Endothelial cell (in vitro differentiated cells): ENCODE measurements around the gene GSG1L. TPM values are rescaled to one million over a fixed set of nuclear protein-coding genes. Genes with fewer than 3 reads are reported as not detected.

Source experiments
- DNase-seq: peaks from one replicate; pipeline ENCODE4 v3.0.0; 2021; ENCODE audit warnings: low spot score
- H3K27ac Mint-ChIP-seq: one replicate; pipeline ENCODE4 v1.8.0; 2021; ENCODE audit warnings: mixed read lengths, inconsistent platforms; ENCODE audit not compliant: unreplicated experiment
- H3K27me3 Mint-ChIP-seq: one replicate; pipeline ENCODE4 v1.8.0; 2021; ENCODE audit warnings: mild to moderate bottlenecking, moderate library complexity, mixed read lengths, inconsistent platforms; ENCODE audit not compliant: unreplicated experiment
- H3K36me3 Mint-ChIP-seq: one replicate; pipeline ENCODE4 v1.8.0; 2021; ENCODE audit warnings: mild to moderate bottlenecking, low read depth, mixed read lengths, inconsistent platforms; ENCODE audit not compliant: unreplicated experiment
- H3K4me1 Mint-ChIP-seq: one replicate; pipeline ENCODE4 v1.8.0; 2021; ENCODE audit warnings: mild to moderate bottlenecking, mixed read lengths, inconsistent platforms; ENCODE audit not compliant: unreplicated experiment
- H3K4me3 Mint-ChIP-seq: one replicate; pipeline ENCODE4 v1.8.0; 2021; ENCODE audit warnings: mild to moderate bottlenecking, mixed read lengths, inconsistent platforms; ENCODE audit not compliant: unreplicated experiment
- H3K9me3 Mint-ChIP-seq: one replicate; pipeline ENCODE4 v1.8.0; 2021; ENCODE audit warnings: mixed read lengths, inconsistent platforms; ENCODE audit not compliant: unreplicated experiment
- CTCF ChIP-seq: fragments of 200-600 bp; sonication (generic); IDR thresholded peaks from one replicate; pipeline ENCODE4 v1.5.0; 2021; ENCODE audit warnings: antibody characterized with exemption; ENCODE audit not compliant: unreplicated experiment
- total RNA-seq: library from RNA; stranded (reverse); fragmentation: NEBNext Ultra II Directional; extraction: Animal tissue kit (Norgen Biotek cat#: 25700); gene quantifications from one replicate; pipeline ENCODE4 v1.2.1, GENCODE V29; 2021; ENCODE audit not compliant: unreplicated experiment

GSG1L gene
- total RNA-seq, 1 donor from 2014 or later: 0.38 TPM

DNA sequence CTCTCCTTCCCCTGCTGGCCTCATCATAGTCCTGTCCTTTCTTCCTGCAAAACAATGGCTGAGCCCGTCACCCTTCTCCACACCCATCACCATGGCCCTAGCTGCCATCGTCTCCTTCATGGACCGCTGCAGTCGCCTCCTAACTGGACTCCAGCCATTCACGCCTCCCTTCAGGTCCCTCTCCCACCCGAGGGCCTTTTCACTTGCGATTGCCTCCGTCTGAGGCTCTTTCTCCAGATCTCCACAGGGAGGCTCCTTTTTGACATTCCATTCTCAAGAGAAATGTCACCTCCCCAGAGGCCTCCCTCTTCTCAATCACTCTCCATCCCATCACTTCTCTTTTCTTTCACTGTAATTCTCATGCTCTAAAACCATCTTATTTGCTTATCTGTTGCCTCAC lies 23.5 kb downstream of the GSG1L start:
- Mint-ChIP-seq H3K4me3 (no peak overlapping the region), H3K9me3 (no peaks in the 10 kb centered on the region), H3K27ac (no peak overlapping the region), H3K36me3 (no peaks in the 10 kb centered on the region), H3K4me1 (peaks cover 2% of the 10 kb centered on the region), H3K27me3 (no peaks in the 10 kb centered on the region)
- no peak for TF ChIP-seq CTCF
- no peak for DNase-seq

GRCh38 chr16:28039493-28039892 lies 24.0 kb downstream of the GSG1L start:
- Mint-ChIP-seq H3K27ac (no peak overlapping the region), H3K36me3 (no peaks in the 10 kb centered on the region), H3K4me1 (peaks cover 2% of the 10 kb centered on the region), H3K27me3 (no peaks in the 10 kb centered on the region), H3K4me3 (no peak overlapping the region), H3K9me3 (no peaks in the 10 kb centered on the region)
- DNase-seq: no peak
- TF ChIP-seq CTCF: no peak

- Mint-ChIP-seq H3K27ac (no peak overlapping the region), H3K9me3 (no peaks in the 10 kb centered on the region), H3K27me3 (no peaks in the 10 kb centered on the region), H3K36me3 (no peaks in the 10 kb centered on the region), H3K4me3 (no peak overlapping the region), H3K4me1 (peaks cover 2% of the 10 kb centered on the region)
- DNase-seq: no peak
- TF ChIP-seq CTCF: no peak
These were observed 25.1 kb downstream of the GSG1L start for GRCh38 chr16:28038409-28038808.

DNA sequence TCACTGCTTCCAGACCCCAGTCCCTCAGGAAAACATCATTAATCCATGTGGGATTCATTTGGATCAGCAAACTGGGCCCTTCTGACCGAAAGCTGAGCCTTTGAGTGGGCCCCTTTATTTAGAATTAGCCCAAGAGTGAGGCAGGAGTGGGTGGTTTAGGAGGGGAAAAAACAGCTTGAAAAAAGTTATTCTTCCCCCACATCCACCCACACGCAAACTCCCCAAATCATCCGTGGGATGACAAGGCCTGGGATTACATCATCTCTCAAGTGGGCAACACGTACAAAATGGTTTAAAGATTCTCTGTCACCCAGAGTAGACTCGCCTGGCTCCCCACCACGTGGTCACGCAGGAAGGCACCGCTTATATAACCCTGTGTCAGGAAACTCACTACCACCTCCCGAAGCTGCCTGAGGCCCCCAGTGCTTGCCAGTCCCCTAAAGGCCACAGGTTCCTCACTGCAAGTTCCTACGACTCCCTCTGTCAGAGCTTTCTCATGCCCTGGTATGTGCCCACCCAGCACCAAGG lies 27.6 kb downstream of the GSG1L start:
- Mint-ChIP-seq H3K27ac (no peak overlapping the region), H3K4me1 (no peaks in the 10 kb centered on the region), H3K27me3 (no peaks in the 10 kb centered on the region), H3K36me3 (no peaks in the 10 kb centered on the region), H3K4me3 (no peak overlapping the region), H3K9me3 (no peaks in the 10 kb centered on the region)
- no peak for DNase-seq
- TF ChIP-seq CTCF: no peak

DNA sequence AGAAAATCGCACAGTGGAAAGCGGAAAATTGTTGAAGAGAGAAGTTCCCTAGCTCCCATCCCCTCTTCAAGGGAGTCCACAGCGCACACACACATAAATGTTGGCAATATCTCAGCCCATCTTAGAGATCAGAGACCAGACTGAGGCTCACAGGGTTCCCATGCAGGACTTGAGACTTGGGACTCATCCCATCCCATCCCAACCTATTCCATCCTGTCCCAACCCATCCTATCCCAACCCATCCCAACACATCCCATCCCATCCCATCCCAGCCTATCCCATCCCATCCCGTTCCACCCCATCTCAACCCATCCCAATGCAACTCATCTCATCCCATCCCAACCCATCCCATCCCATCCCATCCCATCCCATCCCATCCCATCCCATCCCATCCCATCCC lies 29.6 kb downstream of the GSG1L start:
- Mint-ChIP-seq H3K27ac (no peak overlapping the region), H3K27me3 (no peaks in the 10 kb centered on the region), H3K36me3 (no peaks in the 10 kb centered on the region), H3K4me3 (no peak overlapping the region), H3K4me1 (no peaks in the 10 kb centered on the region), H3K9me3 (no peaks in the 10 kb centered on the region)
- no peak for DNase-seq
- TF ChIP-seq CTCF: no peak
